AG10803 (cell line): ENCODE results near the gene SHBG.

Source experiments
- DNase-seq: peaks from one replicate; pipeline ENCODE4 v3.0.0; 2010; ENCODE audit warnings: low read depth
- H3K4me3 ChIP-seq: 2 replicates; pipeline ENCODE4 v1.5.1; 2011; ENCODE audit warnings: mild to moderate bottlenecking, low read length, control low read depth
- CTCF ChIP-seq: conservative IDR thresholded peaks from 2 replicates; pipeline ENCODE4 v1.5.1; 2011; ENCODE audit warnings: mild to moderate bottlenecking, low read length, control low read depth, inconsistent platforms

Gene SHBG

GRCh38 chr17:7667656-7668406, 37.9 kb downstream of the SHBG start:
- no peak overlapping the region for H3K4me3 ChIP-seq
- TF ChIP-seq CTCF: no peak
- no peak for DNase-seq

DNA sequence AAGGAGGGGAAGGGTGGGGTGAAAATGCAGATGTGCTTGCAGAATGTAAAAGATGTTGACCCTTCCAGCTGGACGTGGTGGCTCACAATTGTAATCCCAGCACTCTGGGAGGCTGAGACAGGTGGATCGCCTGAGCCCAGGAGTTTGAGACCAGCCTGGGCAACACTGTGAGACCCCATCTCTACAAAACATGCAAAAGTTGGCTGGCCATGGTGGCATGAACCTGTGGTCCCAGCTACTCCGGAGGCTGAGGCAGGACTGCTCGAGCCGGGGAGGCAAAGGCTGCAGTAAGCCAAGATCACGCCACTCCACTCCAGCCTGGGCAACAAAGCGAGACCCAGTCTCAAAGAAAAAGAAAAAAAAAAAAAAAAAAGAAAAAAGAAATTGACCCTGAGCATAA, 38.5 kb downstream of the SHBG start:
- no peak overlapping the region for H3K4me3 ChIP-seq
- no peak for TF ChIP-seq CTCF
- no peak for DNase-seq

GRCh38 chr17:7673239-7673638, 43.3 kb downstream of the SHBG start:
- TF ChIP-seq CTCF: peak; percentile 49
- no peak for DNase-seq
- H3K4me3 ChIP-seq: no peak overlapping the region

- TF ChIP-seq CTCF: no peak
- H3K4me3 ChIP-seq: no peak overlapping the region
- DNase-seq: no peak
Measured at GRCh38 chr17:7674934-7675333, 45.0 kb downstream of the SHBG start.

GRCh38 chr17:7676533-7676932, 46.6 kb downstream of the SHBG start:
- H3K4me3 ChIP-seq: no peak overlapping the region
- no peak for DNase-seq
- no peak for TF ChIP-seq CTCF

DNA sequence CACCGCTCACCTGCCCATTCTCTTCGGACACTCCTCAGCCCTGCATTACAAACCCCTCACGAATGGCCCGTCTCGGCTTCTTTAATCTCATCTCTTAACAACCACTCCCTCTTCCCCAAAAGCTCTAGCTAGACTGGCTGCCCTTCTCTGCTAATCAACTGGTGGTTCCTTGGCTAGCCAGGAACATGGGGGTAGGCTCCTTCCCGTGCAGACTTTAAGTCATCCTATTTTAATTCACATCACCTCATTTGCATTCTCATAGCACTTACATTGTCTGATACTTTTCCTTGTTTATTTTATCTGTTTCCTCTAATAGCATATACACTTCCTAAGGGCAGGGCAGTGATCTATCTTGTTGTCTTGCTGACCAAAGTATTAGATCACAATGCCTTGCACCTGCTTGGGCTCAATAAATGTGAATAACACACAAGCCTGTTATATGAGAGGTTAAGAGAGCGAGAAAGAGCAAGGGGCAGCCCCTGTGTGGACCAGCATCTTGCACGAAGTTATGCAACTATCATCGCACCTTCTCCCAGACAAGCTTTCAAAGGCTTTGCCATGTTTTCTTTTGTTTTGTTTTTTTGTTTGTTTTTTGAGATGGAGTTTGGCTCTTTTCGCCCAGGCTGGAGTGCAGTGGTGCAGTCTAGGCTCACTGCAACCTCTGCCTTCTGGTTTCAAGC, 47.6 kb downstream of the SHBG start:
- no peak overlapping the region for H3K4me3 ChIP-seq
- no peak for TF ChIP-seq CTCF
- DNase-seq: no peak
